Right ventricle myocardium inferior (tissue), 1 donor: Measurements from ENCODE around the gene ZNF469. TPM values are rescaled to one million over a fixed set of nuclear protein-coding genes. Genes with fewer than 3 reads are reported as not detected.
A peak's percentile ranks its signal among the peaks of the same experiment; 100 is the strongest.

ENCODE experiments used
- ATAC-seq: fragments of 200-7000 bp; cut with Tn5 transposase; one replicate; pipeline ENCODE4 v1.9.1; 2020; ENCODE audit warnings: mild to moderate bottlenecking, moderate library complexity
- DNase-seq: peaks from one replicate; pipeline ENCODE4 v3.0.0; 2021; ENCODE audit errors: missing footprints
- intact Hi-C: fragments of 100-400 bp; cut with DNase I; formaldehyde crosslinking; loops from one replicate; pipeline ENCODE4 v1.11.0; 2022
- total RNA-seq: library from RNA; stranded (reverse); fragmentation: NEBNext Ultra II Directional; extraction: Animal tissue kit (Norgen Biotek cat#: 25700); gene quantifications from one replicate; pipeline ENCODE4 v1.2.1, GENCODE V29; 2021
- donor health status: DM: no; HTN: yes; CAD: no; lungs with severe emphysema.

The ZNF469 gene
- total RNA-seq, 1 donor from 2014 or later, result 0.92 TPM

- intact Hi-C loops, result loop anchor here (10.0 kb wide), 1 partner anchor 445 kb away; no protein-coding TSS in a partner anchor
- DNase-seq (no peak), ATAC-seq (no peak)
Measured at GRCh38 chr16:88429387-88430184, 46.8 kb downstream of the ZNF469 start.

- intact Hi-C loops, result loop anchor here (10.0 kb wide), 1 partner anchor 445 kb away; no protein-coding TSS in a partner anchor
- no peak for ATAC-seq
- no peak for DNase-seq
Measured at GRCh38 chr16:88430185-88430523, 47.4 kb downstream of the ZNF469 start.

GRCh38 chr16:88430524-88431446, 48.0 kb downstream of the ZNF469 start:
- DNase-seq (no peak), ATAC-seq (peak; percentile 27)
- intact Hi-C loops, result loop anchor here (10.0 kb wide), 1 partner anchor 446 kb away; no protein-coding TSS in a partner anchor

GRCh38 chr16:88431651-88432050, 48.9 kb downstream of the ZNF469 start:
- no peak for DNase-seq
- ATAC-seq, result no peak
- intact Hi-C loops, result loop anchor here (10.0 kb wide), 1 partner anchor 447 kb away; no protein-coding TSS in a partner anchor

GRCh38 chr16:88432174-88432573, 49.4 kb downstream of the ZNF469 start:
- ATAC-seq (no peak), DNase-seq (no peak)
- intact Hi-C loops, result loop anchor here (10.0 kb wide), 1 partner anchor 447 kb away; no protein-coding TSS in a partner anchor

Other genes with a start within 250 kb of the ZNF469 start
- 4.1 TPM for gene ZFPM1, start 70.3 kb downstream of the ZNF469 start, total RNA-seq
- 23.9 TPM for gene ZC3H18, start 187.4 kb downstream of the ZNF469 start, total RNA-seq